Measurements from ENCODE around the gene GDF9. TPM values are rescaled to one million over a fixed set of nuclear protein-coding genes. Genes with fewer than 3 reads are reported as not detected.
A peak's percentile ranks its signal among the peaks of the same experiment; 100 is the strongest.

The GDF9 gene
- total RNA-seq, 1 experiment from 2014 or later = 1.4 TPM

GRCh38 chr5:132907161-132907560, 40.9 kb upstream of the GDF9 start:
- Histone ChIP-seq H3K9me3 (ENCODE audit: insufficient read depth, low read depth) (no peaks in the 10 kb centered on the region), H3K4me2 (no peak overlapping the region), H3K4me3 (no peak overlapping the region), H3K27ac (no peak overlapping the region), H3K9me2 (ENCODE audit: insufficient read depth) (peaks cover 4% of the 10 kb centered on the region; the same call in 1 of the 2 replicates), H2AFZ (no peak overlapping the region), H3K36me3 (ENCODE audit: low read depth) (peaks cover 29% of the 10 kb centered on the region), H3K27me3 (ENCODE audit: insufficient read depth, low read depth) (no peaks in the 10 kb centered on the region), H3K79me2 (ENCODE audit: low read depth) (peaks cover 4% of the 10 kb centered on the region), H3K4me1 (replicated peaks; ENCODE audit: insufficient read depth) (no peaks in the 10 kb centered on the region), H3F3A (ENCODE audit: insufficient read depth, low read depth) (peaks cover 12% of the 10 kb centered on the region; the same call in 1 of the 2 replicates), H4K20me1 (ENCODE audit: insufficient read depth) (peaks cover 31% of the 10 kb centered on the region)
- TF ChIP-seq, protein P1, sequence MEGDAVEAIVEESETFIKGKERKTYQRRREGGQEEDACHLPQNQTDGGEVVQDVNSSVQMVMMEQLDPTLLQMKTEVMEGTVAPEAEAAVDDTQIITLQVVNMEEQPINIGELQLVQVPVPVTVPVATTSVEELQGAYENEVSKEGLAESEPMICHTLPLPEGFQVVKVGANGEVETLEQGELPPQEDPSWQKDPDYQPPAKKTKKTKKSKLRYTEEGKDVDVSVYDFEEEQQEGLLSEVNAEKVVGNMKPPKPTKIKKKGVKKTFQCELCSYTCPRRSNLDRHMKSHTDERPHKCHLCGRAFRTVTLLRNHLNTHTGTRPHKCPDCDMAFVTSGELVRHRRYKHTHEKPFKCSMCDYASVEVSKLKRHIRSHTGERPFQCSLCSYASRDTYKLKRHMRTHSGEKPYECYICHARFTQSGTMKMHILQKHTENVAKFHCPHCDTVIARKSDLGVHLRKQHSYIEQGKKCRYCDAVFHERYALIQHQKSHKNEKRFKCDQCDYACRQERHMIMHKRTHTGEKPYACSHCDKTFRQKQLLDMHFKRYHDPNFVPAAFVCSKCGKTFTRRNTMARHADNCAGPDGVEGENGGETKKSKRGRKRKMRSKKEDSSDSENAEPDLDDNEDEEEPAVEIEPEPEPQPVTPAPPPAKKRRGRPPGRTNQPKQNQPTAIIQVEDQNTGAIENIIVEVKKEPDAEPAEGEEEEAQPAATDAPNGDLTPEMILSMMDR (conservative IDR thresholded peaks at IDR 0.05) = no peak
- no peak for TF ChIP-seq EZH2 (IDR thresholded peaks at IDR 0.05; ENCODE audit: low read depth)
- DNase-seq = no peak
- intact Hi-C loops (cut with micrococcal nuclease; ENCODE audit: unreplicated experiment) = no loop called here
- ChIA-PET CTCF (interaction anchor here (0.6 kb wide), 1 partner anchor 621 kb away, joined by 3 read pairs; no protein-coding TSS in a partner anchor), POLR2A (ENCODE audit: unreplicated experiment) (no interaction called here)
- no TSS peak for BruUV-seq (replicated peaks)

DNA sequence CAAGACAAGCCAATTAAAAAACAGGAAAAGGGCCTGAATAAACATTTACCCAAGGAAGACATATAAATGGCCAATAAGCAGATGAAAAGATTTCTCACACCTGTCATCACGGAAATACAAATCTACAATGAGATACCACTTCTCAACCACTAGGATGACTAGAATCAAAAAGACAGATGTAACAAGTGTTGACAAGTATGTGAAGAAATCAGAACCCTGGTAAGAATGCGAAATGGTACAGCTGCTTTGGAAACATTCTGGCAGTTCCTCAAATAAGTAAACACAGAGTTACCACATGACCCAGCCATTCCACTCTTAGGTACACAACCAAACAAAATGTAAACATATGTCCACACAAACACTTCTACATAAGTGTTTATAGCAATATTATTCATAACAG, 39.7 kb upstream of the GDF9 start:
- BruUV-seq (replicated peaks) = no TSS peak
- Histone ChIP-seq H3K27ac (no peak overlapping the region), H3K4me1 (replicated peaks; ENCODE audit: insufficient read depth) (no peaks in the 10 kb centered on the region), H4K20me1 (ENCODE audit: insufficient read depth) (peaks cover 26% of the 10 kb centered on the region), H3K4me3 (no peak overlapping the region), H3F3A (ENCODE audit: insufficient read depth, low read depth) (peaks cover 12% of the 10 kb centered on the region; the same call in 1 of the 2 replicates), H3K9me2 (ENCODE audit: insufficient read depth) (peaks cover 4% of the 10 kb centered on the region; the same call in 1 of the 2 replicates), H2AFZ (no peak overlapping the region), H3K36me3 (ENCODE audit: low read depth) (peaks cover 24% of the 10 kb centered on the region; the same call in 1 of the 2 replicates), H3K27me3 (ENCODE audit: insufficient read depth, low read depth) (no peaks in the 10 kb centered on the region), H3K4me2 (no peak overlapping the region), H3K9me3 (ENCODE audit: insufficient read depth, low read depth) (no peaks in the 10 kb centered on the region), H3K79me2 (ENCODE audit: low read depth) (peaks cover 4% of the 10 kb centered on the region)
- CTCF ChIA-PET = no interaction called here
- TF ChIP-seq, protein P1 (conservative IDR thresholded peaks at IDR 0.05) = no peak
- no peak for TF ChIP-seq EZH2 (IDR thresholded peaks at IDR 0.05; ENCODE audit: low read depth)
- intact Hi-C loops (cut with micrococcal nuclease; ENCODE audit: unreplicated experiment) = no loop called here
- DNase-seq = peak in 1 of 2 experiments; percentile 43
- POLR2A ChIA-PET (ENCODE audit: unreplicated experiment) = no interaction called here

DNA sequence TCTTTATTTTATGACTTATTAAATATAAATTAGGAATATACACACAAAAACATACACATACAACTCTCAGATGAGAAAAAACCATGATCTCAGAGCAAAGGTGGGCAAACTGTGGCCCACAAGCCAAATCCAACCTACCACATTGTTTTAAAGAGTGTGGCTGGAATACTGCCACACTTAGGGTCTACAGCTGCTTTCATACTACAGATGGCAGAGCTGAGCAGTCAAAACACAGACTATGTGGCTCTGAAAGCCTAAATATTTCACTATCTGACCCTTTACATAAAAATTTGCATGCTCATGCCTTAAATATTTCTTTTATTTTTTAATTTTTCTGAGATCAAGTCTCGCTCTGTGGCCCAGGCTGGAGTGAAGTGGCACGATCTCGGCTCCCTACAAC, 35.5 kb upstream of the GDF9 start:
- no peak overlapping the region for H3K27ac ChIP-seq
- TF ChIP-seq, protein P1 (conservative IDR thresholded peaks at IDR 0.05) = no peak
- TF ChIP-seq EZH2 (IDR thresholded peaks at IDR 0.05; ENCODE audit: low read depth) = no peak
- no peaks in the 10 kb centered on the region for H3K9me3 ChIP-seq (ENCODE audit: insufficient read depth, low read depth)
- peaks cover 4% of the 10 kb centered on the region for H3K79me2 ChIP-seq (ENCODE audit: low read depth)
- no TSS peak for BruUV-seq (replicated peaks)
- H3F3A ChIP-seq (ENCODE audit: insufficient read depth, low read depth) = no peaks in the 10 kb centered on the region
- peaks cover 4% of the 10 kb centered on the region; the same call in 1 of the 2 replicates for H3K9me2 ChIP-seq (ENCODE audit: insufficient read depth)
- no peak for DNase-seq
- no peak overlapping the region for H3K4me2 ChIP-seq
- H3K36me3 ChIP-seq (ENCODE audit: low read depth) = peaks cover 28% of the 10 kb centered on the region
- H2AFZ ChIP-seq = no peak overlapping the region
- no peaks in the 10 kb centered on the region for H3K4me1 ChIP-seq (replicated peaks; ENCODE audit: insufficient read depth)
- intact Hi-C loops (cut with micrococcal nuclease; ENCODE audit: unreplicated experiment) = no loop called here
- H3K4me3 ChIP-seq = no peak overlapping the region
- CTCF ChIA-PET = no interaction called here
- peaks cover 10% of the 10 kb centered on the region; the same call in 1 of the 2 replicates for H4K20me1 ChIP-seq (ENCODE audit: insufficient read depth)
- no peaks in the 10 kb centered on the region for H3K27me3 ChIP-seq (ENCODE audit: insufficient read depth, low read depth)
- POLR2A ChIA-PET (ENCODE audit: unreplicated experiment) = no interaction called here

Data from PC-9 (cell line).